A549 (cell line): ENCODE measurements around the gene GRIP1.

Experiments
- ATOH8 ChIP-seq: fragments of 250-450 bp; sonication (Bioruptor Pico); IDR thresholded peaks from 2 replicates; pipeline ENCODE4 v1.5.0; 2020; ENCODE audit warnings: low read depth, mild to moderate bottlenecking, moderate library complexity
- ELK1 ChIP-seq: fragments of 150-350 bp; IDR thresholded peaks from 2 replicates; pipeline ENCODE4 v1.6.1; 2014; ENCODE audit warnings: low read depth, mild to moderate bottlenecking, low read length
- GATA3 ChIP-seq: IDR thresholded peaks from 2 replicates; pipeline ENCODE4 v1.6.1; 2012; ENCODE audit warnings: borderline replicate concordance
- HDAC2 ChIP-seq: fragments of 200-600 bp; sonication (generic); IDR thresholded peaks from 2 replicates; pipeline ENCODE4 v1.6.1; 2016
- MAFK ChIP-seq: fragments of 450-650 bp; IDR thresholded peaks from 2 replicates; pipeline ENCODE4 v1.6.1; 2014; ENCODE audit not compliant: partially characterized antibody
- MAZ ChIP-seq: fragments of 150-350 bp; IDR thresholded peaks from 2 replicates; pipeline ENCODE4 v1.6.1; 2014; ENCODE audit warnings: antibody characterized with exemption, low read depth, low read length, borderline replicate concordance
- POLR2A ChIP-seq: IDR thresholded peaks from 2 replicates; pipeline ENCODE4 v1.6.1; 2012; ENCODE audit warnings: mild to moderate bottlenecking, low read length
- RCOR1 ChIP-seq: fragments of 150-350 bp; IDR thresholded peaks from 2 replicates; pipeline ENCODE4 v1.6.1; 2014; ENCODE audit warnings: antibody characterized with exemption, low read length, low read depth
- TF ChIP-seq, protein P1 (sequence below): fragments of 200-600 bp; sonication (generic); IDR thresholded peaks from 2 replicates; pipeline ENCODE4 v1.6.1; 2016; ENCODE audit warnings: antibody characterized with exemption, mild to moderate bottlenecking, moderate library complexity
- TF ChIP-seq, protein P2 (sequence below): fragments of >200 bp; sonication (Bioruptor Twin); formaldehyde crosslinking; IDR thresholded peaks from 3 replicates; pipeline ENCODE4 v1.5.1; 2016

GRCh38 chr12:66393890-66394289, 285.0 kb downstream of the GRIP1 start:
- TF ChIP-seq, protein P1, sequence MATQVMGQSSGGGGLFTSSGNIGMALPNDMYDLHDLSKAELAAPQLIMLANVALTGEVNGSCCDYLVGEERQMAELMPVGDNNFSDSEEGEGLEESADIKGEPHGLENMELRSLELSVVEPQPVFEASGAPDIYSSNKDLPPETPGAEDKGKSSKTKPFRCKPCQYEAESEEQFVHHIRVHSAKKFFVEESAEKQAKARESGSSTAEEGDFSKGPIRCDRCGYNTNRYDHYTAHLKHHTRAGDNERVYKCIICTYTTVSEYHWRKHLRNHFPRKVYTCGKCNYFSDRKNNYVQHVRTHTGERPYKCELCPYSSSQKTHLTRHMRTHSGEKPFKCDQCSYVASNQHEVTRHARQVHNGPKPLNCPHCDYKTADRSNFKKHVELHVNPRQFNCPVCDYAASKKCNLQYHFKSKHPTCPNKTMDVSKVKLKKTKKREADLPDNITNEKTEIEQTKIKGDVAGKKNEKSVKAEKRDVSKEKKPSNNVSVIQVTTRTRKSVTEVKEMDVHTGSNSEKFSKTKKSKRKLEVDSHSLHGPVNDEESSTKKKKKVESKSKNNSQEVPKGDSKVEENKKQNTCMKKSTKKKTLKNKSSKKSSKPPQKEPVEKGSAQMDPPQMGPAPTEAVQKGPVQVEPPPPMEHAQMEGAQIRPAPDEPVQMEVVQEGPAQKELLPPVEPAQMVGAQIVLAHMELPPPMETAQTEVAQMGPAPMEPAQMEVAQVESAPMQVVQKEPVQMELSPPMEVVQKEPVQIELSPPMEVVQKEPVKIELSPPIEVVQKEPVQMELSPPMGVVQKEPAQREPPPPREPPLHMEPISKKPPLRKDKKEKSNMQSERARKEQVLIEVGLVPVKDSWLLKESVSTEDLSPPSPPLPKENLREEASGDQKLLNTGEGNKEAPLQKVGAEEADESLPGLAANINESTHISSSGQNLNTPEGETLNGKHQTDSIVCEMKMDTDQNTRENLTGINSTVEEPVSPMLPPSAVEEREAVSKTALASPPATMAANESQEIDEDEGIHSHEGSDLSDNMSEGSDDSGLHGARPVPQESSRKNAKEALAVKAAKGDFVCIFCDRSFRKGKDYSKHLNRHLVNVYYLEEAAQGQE: no peak
- TF ChIP-seq MAZ: no peak
- no peak for TF ChIP-seq GATA3
- TF ChIP-seq ATOH8 (CRISPR knock-in tag): no peak
- TF ChIP-seq MAFK: no peak
- no peak for TF ChIP-seq ELK1
- TF ChIP-seq, protein P2, sequence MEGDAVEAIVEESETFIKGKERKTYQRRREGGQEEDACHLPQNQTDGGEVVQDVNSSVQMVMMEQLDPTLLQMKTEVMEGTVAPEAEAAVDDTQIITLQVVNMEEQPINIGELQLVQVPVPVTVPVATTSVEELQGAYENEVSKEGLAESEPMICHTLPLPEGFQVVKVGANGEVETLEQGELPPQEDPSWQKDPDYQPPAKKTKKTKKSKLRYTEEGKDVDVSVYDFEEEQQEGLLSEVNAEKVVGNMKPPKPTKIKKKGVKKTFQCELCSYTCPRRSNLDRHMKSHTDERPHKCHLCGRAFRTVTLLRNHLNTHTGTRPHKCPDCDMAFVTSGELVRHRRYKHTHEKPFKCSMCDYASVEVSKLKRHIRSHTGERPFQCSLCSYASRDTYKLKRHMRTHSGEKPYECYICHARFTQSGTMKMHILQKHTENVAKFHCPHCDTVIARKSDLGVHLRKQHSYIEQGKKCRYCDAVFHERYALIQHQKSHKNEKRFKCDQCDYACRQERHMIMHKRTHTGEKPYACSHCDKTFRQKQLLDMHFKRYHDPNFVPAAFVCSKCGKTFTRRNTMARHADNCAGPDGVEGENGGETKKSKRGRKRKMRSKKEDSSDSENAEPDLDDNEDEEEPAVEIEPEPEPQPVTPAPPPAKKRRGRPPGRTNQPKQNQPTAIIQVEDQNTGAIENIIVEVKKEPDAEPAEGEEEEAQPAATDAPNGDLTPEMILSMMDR: no peak
- no peak for TF ChIP-seq RCOR1
- TF ChIP-seq HDAC2: no peak
- no peak for TF ChIP-seq POLR2A
